ENCODE data around the gene METTL5.

The METTL5 gene

DNA sequence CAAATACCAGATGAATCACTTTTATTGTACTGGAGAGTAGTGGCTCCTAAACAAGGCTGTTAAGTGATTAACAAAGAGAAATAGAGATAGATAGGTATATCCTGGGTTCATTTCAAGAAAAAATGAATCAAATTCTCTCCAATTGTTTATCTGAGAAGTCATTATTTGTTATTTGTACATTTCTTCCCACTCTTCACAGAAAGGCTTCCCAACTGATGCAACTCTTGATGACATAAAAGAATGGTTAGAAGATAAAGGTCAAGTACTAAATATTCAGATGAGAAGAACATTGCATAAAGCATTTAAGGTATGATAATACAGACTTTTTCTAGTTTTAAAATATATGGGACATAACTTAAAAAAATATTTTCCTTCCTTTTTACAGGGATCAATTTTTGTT lies 18.1 kb downstream of the METTL5 start:
- TF ChIP-seq, protein P1, sequence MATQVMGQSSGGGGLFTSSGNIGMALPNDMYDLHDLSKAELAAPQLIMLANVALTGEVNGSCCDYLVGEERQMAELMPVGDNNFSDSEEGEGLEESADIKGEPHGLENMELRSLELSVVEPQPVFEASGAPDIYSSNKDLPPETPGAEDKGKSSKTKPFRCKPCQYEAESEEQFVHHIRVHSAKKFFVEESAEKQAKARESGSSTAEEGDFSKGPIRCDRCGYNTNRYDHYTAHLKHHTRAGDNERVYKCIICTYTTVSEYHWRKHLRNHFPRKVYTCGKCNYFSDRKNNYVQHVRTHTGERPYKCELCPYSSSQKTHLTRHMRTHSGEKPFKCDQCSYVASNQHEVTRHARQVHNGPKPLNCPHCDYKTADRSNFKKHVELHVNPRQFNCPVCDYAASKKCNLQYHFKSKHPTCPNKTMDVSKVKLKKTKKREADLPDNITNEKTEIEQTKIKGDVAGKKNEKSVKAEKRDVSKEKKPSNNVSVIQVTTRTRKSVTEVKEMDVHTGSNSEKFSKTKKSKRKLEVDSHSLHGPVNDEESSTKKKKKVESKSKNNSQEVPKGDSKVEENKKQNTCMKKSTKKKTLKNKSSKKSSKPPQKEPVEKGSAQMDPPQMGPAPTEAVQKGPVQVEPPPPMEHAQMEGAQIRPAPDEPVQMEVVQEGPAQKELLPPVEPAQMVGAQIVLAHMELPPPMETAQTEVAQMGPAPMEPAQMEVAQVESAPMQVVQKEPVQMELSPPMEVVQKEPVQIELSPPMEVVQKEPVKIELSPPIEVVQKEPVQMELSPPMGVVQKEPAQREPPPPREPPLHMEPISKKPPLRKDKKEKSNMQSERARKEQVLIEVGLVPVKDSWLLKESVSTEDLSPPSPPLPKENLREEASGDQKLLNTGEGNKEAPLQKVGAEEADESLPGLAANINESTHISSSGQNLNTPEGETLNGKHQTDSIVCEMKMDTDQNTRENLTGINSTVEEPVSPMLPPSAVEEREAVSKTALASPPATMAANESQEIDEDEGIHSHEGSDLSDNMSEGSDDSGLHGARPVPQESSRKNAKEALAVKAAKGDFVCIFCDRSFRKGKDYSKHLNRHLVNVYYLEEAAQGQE (IDR thresholded peaks at IDR 0.05; ENCODE audit: insufficient read depth in 1 of 2, low read depth in 2 of 2, low read length in 2 of 2) = no peak
- TF ChIP-seq TAF1 (IDR thresholded peaks at IDR 0.05; ENCODE audit: borderline replicate concordance, insufficient read depth, low read length) (no peak), FOXP2 (optimal IDR thresholded peaks at IDR 0.05; ENCODE audit: borderline replicate concordance, extremely low read depth, extremely low read length, insufficient read depth) (no peak)

- TF ChIP-seq TAF1 (IDR thresholded peaks at IDR 0.05; ENCODE audit: borderline replicate concordance, insufficient read depth, low read length) (no peak), POLR2AphosphoS5 (IDR thresholded peaks at IDR 0.05; ENCODE audit: low read depth, low read length) (no peak), FOXP2 (optimal IDR thresholded peaks at IDR 0.05; ENCODE audit: borderline replicate concordance, extremely low read depth, extremely low read length, insufficient read depth) (no peak), SIN3A (IDR thresholded peaks at IDR 0.05; ENCODE audit: borderline replicate concordance, insufficient read depth, low read length) (no peak)
- TF ChIP-seq, protein P1 (IDR thresholded peaks at IDR 0.05; ENCODE audit: insufficient read depth in 1 of 2, low read depth in 2 of 2, low read length in 2 of 2) = no peak
These were observed 21.2 kb downstream of the METTL5 start for GRCh38 chr2:169803480-169803879.

- TF ChIP-seq SIN3A (IDR thresholded peaks at IDR 0.05; ENCODE audit: borderline replicate concordance, insufficient read depth, low read length) = no peak
- peak; percentile 97 for TF ChIP-seq POLR2AphosphoS5 (IDR thresholded peaks at IDR 0.05; ENCODE audit: low read depth, low read length)
- TF ChIP-seq, protein P1 (IDR thresholded peaks at IDR 0.05; ENCODE audit: insufficient read depth in 1 of 2, low read depth in 2 of 2, low read length in 2 of 2) = no peak
- TF ChIP-seq TAF1 (IDR thresholded peaks at IDR 0.05; ENCODE audit: borderline replicate concordance, insufficient read depth, low read length) = peak; percentile 84
- TF ChIP-seq FOXP2 (optimal IDR thresholded peaks at IDR 0.05; ENCODE audit: borderline replicate concordance, extremely low read depth, extremely low read length, insufficient read depth) = no peak
These were observed 25.8 kb downstream of the METTL5 start, which contains the start of gene SSB for GRCh38 chr2:169798718-169799592. Gene SSB, plus strand, starts transcription at chr2:169798871. Its CDS starts 2,090 bp downstream, at chr2:169800961.

GRCh38 chr2:169798397-169798717 lies 26.3 kb downstream of the METTL5 start:
- TF ChIP-seq, protein P1 (IDR thresholded peaks at IDR 0.05; ENCODE audit: insufficient read depth in 1 of 2, low read depth in 2 of 2, low read length in 2 of 2) = no peak
- TF ChIP-seq POLR2AphosphoS5 (IDR thresholded peaks at IDR 0.05; ENCODE audit: low read depth, low read length) = no peak
- TF ChIP-seq SIN3A (IDR thresholded peaks at IDR 0.05; ENCODE audit: borderline replicate concordance, insufficient read depth, low read length) = no peak
- no peak for TF ChIP-seq FOXP2 (optimal IDR thresholded peaks at IDR 0.05; ENCODE audit: borderline replicate concordance, extremely low read depth, extremely low read length, insufficient read depth)
- TF ChIP-seq TAF1 (IDR thresholded peaks at IDR 0.05; ENCODE audit: borderline replicate concordance, insufficient read depth, low read length) = no peak

Data from PFSK-1 (cell line).